Upper lobe of left lung (tissue), 4 donors: ENCODE measurements around the gene CMTM1.

Experiments used
- CTCF ChIP-seq, 6 experiments: fragments of 450-650 bp in 4 of 6; fragments of 200-600 bp in 2 of 6; sonication (generic) in 2 of 6; IDR thresholded peaks; one replicate each; pipeline ENCODE4 v1.5.1; 2016 to 2019; ENCODE audit warnings: antibody characterized with exemption in 6 of 6
- POLR2A ChIP-seq, 4 donors: fragments of 450-650 bp; IDR thresholded peaks; one replicate each; pipeline ENCODE4 v1.5.1; 2016 to 2017; ENCODE audit warnings: antibody characterized with exemption in 4 of 4, mild to moderate bottlenecking in 2 of 4

- TF ChIP-seq POLR2A (IDR thresholded peaks at IDR 0.05) (no peak), CTCF (IDR thresholded peaks at IDR 0.05) (no peak)
These were observed 24.1 kb downstream of the CMTM1 start for GRCh38 chr16:66590322-66590721.
